Epithelial cell of proximal tubule (primary cell): Measurements from ENCODE around the gene KCTD2. TPM values are rescaled to one million over a fixed set of nuclear protein-coding genes. Genes with fewer than 3 reads are reported as not detected.

Experiments
- DNase-seq: peaks from one replicate; pipeline ENCODE4 v3.0.0-alpha.2; 2011; ENCODE audit warnings: low read depth
- H3K4me3 ChIP-seq: 2 replicates; pipeline ENCODE4 v1.5.1; 2011; ENCODE audit warnings: low read depth, mild to moderate bottlenecking, low read length
- total RNA-seq: library from RNA; depleted of rRNA; stranded (reverse); fragments of >200 nt; gene quantifications from 2 replicates; pipeline ENCODE4 v1.2.3, GENCODE V29; 2015
- TF ChIP-seq, protein P1 (sequence below): conservative IDR thresholded peaks from 2 replicates; pipeline ENCODE4 v1.5.1; 2012; ENCODE audit warnings: low read depth, mild to moderate bottlenecking, low read length

Gene KCTD2
- total RNA-seq, 1 donor from 2014 or later, result 19.2 TPM

DNA sequence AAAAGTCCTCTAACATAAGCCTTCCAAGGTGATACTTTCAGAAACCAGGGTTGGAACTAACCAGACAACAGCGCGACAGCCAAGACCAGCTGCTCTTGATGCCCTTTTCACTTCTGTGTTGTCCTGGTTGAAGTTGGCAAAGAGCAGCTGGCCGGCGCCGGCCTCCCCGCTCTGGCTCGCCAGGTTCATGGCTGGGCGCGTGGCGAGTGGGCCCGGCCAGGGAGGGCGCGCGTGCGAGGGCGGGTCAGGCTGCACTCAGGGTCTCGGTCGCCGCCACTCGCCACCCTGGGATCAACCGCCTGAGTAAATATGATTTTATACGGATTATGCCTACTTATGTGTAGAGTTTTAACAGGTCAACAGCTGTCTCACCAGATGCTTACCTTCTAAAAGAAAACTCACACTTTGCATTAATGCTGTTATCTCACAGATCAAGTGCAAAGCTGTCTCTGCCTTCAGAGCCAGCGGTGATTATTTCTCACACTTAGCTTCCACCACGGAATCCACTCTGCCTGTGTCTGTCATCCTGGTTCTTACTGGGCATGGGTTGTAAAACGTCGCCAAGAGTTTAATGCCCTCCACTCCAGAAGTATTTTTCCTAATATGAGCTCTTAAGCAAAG, 13.5 kb downstream of the KCTD2 start:
- no peak for DNase-seq
- TF ChIP-seq, protein P1, sequence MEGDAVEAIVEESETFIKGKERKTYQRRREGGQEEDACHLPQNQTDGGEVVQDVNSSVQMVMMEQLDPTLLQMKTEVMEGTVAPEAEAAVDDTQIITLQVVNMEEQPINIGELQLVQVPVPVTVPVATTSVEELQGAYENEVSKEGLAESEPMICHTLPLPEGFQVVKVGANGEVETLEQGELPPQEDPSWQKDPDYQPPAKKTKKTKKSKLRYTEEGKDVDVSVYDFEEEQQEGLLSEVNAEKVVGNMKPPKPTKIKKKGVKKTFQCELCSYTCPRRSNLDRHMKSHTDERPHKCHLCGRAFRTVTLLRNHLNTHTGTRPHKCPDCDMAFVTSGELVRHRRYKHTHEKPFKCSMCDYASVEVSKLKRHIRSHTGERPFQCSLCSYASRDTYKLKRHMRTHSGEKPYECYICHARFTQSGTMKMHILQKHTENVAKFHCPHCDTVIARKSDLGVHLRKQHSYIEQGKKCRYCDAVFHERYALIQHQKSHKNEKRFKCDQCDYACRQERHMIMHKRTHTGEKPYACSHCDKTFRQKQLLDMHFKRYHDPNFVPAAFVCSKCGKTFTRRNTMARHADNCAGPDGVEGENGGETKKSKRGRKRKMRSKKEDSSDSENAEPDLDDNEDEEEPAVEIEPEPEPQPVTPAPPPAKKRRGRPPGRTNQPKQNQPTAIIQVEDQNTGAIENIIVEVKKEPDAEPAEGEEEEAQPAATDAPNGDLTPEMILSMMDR, result no peak
- no peak overlapping the region for H3K4me3 ChIP-seq

DNA sequence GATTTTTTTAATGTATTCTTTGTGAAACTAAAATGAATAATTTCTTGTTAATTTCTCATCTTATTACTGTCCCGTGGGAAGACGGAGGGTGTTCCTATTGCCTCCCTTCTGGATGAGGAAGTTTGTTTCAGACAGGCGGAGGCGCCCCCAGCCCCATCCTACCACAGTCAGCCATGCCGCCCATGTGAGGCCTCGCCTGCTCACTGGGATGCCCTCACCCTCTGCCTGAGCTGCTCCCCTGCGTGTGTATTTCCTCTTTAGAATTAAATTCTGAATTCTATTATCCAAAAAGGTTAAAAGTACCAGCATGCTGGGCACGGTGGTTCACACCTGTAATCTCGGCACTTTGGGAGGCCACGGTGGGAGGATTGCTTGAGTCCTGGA, 14.0 kb downstream of the KCTD2 start:
- H3K4me3 ChIP-seq, result no peak overlapping the region
- TF ChIP-seq, protein P1, result no peak
- DNase-seq, result no peak

DNA sequence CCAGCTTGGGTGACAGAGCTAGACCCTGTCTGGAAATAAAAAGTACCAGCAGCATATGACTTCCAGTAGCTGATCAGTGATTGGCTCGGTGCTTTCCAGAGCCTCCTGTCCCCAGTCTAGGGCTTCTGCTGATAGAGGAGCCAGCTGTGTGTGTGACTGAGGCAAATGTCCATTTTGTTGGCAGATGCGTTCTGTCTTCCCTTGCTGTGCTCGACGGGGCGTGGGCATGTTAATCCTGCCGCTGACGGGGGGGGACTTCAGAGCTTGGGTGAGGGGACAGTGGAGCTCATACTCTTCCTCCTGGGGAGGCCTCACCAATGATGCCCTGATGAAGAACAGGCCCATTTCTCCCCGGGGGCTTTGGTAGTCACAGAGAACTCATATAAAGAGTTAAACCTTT, 14.6 kb downstream of the KCTD2 start:
- TF ChIP-seq, protein P1, result no peak
- DNase-seq, result no peak

DNA sequence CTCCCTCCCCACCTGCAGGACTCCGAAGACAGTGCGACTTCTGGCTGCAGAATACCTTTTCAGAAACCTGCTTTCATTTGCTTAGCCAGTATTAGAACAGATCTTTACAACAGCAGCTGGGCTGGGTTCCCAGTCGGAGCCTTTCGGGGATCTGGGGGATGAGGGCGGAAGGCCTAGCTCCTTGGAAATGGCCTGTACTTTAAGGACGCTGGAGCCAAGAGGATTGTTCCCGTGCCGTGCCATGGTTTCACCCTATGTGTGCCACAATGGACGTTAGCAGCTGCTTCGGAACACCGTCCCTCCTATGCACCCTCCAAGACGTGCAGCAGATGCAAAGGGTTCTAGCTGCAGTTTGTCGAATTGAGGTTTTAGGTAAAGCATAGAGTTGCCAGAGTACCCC, 16.2 kb downstream of the KCTD2 start:
- H3K4me3 ChIP-seq, result no peak overlapping the region
- no peak for DNase-seq
- TF ChIP-seq, protein P1, result no peak

More for the DNA sequence above, 14.6 kb downstream of the KCTD2 start:
- no peak overlapping the region for H3K4me3 ChIP-seq

DNA sequence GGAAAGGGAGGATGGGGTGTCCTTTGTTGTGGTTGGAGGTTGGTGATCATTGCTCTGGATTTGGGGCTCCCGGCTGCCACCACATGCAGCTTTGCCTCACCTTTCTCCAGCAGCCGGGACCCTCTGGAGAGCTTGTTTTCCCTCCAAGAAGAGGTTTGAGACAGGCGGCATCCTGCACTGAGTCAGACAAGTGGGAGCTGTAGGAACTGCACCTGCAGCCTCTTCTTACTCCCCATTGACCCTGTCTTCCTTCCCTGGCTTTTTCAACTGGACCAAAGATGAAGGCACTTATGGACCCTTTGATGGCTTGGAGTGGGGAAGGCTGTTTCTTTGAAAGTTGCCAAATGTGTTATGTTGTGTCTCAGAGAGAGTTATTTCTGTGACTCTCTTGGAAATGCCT, 16.6 kb downstream of the KCTD2 start:
- H3K4me3 ChIP-seq, result no peak overlapping the region
- TF ChIP-seq, protein P1, result no peak

DNA sequence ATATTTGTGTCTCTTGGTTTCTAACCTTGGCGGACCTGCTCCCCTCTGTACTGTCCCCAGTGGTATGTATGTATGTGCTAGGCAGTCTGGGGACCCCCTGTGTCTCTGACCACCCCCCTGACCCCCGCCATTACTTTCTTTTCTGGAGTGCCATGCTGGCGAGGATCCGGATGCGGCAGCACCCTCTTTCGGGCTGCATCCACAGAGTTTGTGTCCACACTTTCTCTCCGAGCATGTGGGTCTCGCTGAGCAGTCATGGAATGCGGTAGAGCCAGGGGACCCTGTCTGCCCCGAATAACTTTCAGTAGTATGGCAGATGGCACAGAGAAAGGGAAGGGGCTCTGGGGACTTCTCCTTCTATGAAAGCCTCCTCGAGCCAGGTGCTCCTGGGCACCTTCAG, 17.0 kb downstream of the KCTD2 start:
- no peak for DNase-seq
- TF ChIP-seq, protein P1, result no peak
- no peak overlapping the region for H3K4me3 ChIP-seq

More for the DNA sequence above, 16.6 kb downstream of the KCTD2 start:
- no peak for DNase-seq

- TF ChIP-seq, protein P1, result no peak
- no peak overlapping the region for H3K4me3 ChIP-seq
- DNase-seq, result no peak
Measured at GRCh38 chr17:75064460-75064859, 17.4 kb downstream of the KCTD2 start.
